Stomach (tissue), 4 donors: ENCODE measurements around the gene POGLUT2.

Source experiments
- POLR2A ChIP-seq, 4 donors: fragments of 450-650 bp; IDR thresholded peaks; one replicate each; pipeline ENCODE4 v1.6.1; 2016; ENCODE audit warnings: antibody characterized with exemption in 4 of 4, control low read depth in 2 of 4, mild to moderate bottlenecking in 1 of 4, moderate library complexity in 1 of 4
- TF ChIP-seq, protein P1 (sequence below), 7 experiments: fragments of 450-650 bp in 4 of 7; fragments of 200-600 bp in 3 of 7; sonication (generic) in 3 of 7; IDR thresholded peaks; one replicate each; pipeline ENCODE4 v1.5.1; 2016 to 2019; ENCODE audit warnings: antibody characterized with exemption in 7 of 7, control low read depth in 2 of 7, mild to moderate bottlenecking in 1 of 7

DNA sequence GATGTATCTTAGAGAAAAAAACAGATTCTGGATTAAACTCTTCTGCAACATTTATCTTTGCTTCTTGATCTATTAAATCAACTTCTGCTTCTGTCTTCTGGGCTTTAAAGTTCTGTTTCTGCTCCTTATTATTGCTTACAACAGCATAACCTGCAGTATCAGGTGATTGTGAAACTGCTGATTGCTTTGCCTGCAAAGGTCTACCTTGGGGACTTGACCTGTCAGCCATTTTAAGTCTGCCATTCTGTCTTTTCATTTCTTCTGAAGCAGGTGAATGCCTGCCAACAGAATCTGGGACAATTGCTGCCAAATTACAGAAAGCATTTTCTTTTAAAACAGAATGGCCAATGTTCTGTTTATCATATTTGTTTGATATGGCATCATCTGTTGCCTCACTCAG lies 56.3 kb downstream of the POGLUT2 start:
- TF ChIP-seq, protein P1, sequence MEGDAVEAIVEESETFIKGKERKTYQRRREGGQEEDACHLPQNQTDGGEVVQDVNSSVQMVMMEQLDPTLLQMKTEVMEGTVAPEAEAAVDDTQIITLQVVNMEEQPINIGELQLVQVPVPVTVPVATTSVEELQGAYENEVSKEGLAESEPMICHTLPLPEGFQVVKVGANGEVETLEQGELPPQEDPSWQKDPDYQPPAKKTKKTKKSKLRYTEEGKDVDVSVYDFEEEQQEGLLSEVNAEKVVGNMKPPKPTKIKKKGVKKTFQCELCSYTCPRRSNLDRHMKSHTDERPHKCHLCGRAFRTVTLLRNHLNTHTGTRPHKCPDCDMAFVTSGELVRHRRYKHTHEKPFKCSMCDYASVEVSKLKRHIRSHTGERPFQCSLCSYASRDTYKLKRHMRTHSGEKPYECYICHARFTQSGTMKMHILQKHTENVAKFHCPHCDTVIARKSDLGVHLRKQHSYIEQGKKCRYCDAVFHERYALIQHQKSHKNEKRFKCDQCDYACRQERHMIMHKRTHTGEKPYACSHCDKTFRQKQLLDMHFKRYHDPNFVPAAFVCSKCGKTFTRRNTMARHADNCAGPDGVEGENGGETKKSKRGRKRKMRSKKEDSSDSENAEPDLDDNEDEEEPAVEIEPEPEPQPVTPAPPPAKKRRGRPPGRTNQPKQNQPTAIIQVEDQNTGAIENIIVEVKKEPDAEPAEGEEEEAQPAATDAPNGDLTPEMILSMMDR (IDR thresholded peaks at IDR 0.05): no peak
- no peak for TF ChIP-seq POLR2A (IDR thresholded peaks at IDR 0.05)
